Measurements from ENCODE around the gene LRFN5. TPM values are rescaled to one million over a fixed set of nuclear protein-coding genes. Genes with fewer than 3 reads are reported as not detected.

The LRFN5 gene
- polyA plus RNA-seq, 1 of the 3 experiments (the other 2 are of a cell fraction) = not detected

GRCh38 chr14:41718477-41719166 is 111.9 kb downstream of the LRFN5 start:
- CTCF ChIA-PET = no interaction called here

More at GRCh38 chr14:41718477-41719166, 111.9 kb downstream of the LRFN5 start:
- no peak overlapping the region for H3K9ac ChIP-seq
- no peaks in the 10 kb centered on the region for H3K27me3 ChIP-seq (ENCODE audit: insufficient read depth)
- H3K4me3 ChIP-seq (ENCODE audit: low read depth in 2 of 2, low read length in 1 of 2) = no peak overlapping the region
- no peak overlapping the region for H3K27ac ChIP-seq (ENCODE audit: low read depth in 2 of 2, low read length in 1 of 2)
- TF ChIP-seq NFIC (IDR thresholded peaks at IDR 0.05; ENCODE audit: borderline replicate concordance) = no peak
- TF ChIP-seq PBX3 (IDR thresholded peaks at IDR 0.05) = no peak
- no peak for TF ChIP-seq FOXM1 (IDR thresholded peaks at IDR 0.05; ENCODE audit: low read depth)
- no peak for TF ChIP-seq USF2 (IDR thresholded peaks at IDR 0.05; ENCODE audit: borderline replicate concordance, low read depth, low read length)
- TF ChIP-seq, protein P1, sequence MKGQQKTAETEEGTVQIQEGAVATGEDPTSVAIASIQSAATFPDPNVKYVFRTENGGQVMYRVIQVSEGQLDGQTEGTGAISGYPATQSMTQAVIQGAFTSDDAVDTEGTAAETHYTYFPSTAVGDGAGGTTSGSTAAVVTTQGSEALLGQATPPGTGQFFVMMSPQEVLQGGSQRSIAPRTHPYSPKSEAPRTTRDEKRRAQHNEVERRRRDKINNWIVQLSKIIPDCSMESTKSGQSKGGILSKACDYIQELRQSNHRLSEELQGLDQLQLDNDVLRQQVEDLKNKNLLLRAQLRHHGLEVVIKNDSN (IDR thresholded peaks at IDR 0.05; ENCODE audit: borderline replicate concordance, low read depth) = no peak
- no peak for TF ChIP-seq MXI1 (IDR thresholded peaks at IDR 0.05; ENCODE audit: low read depth, low read length)
- TF ChIP-seq IRF3 (IDR thresholded peaks at IDR 0.05; ENCODE audit: low read depth, low read length) = no peak
- no peak for TF ChIP-seq TAF1 (IDR thresholded peaks at IDR 0.05; ENCODE audit: borderline replicate concordance, low read depth, low read length)
- TF ChIP-seq CTCF (IDR thresholded peaks at IDR 0.05) = no peak
- TF ChIP-seq JUND (IDR thresholded peaks at IDR 0.05) = no peak
- TF ChIP-seq ZBTB33 (IDR thresholded peaks at IDR 0.05; ENCODE audit: borderline replicate concordance, low read depth) = no peak
- TF ChIP-seq YY1 (IDR thresholded peaks at IDR 0.05; ENCODE audit: low read depth) = no peak
- no peak for TF ChIP-seq CHD2 (IDR thresholded peaks at IDR 0.05; ENCODE audit: low read length, partially characterized antibody)
- TF ChIP-seq ELF1 (IDR thresholded peaks at IDR 0.05) = no peak
- H2AFZ ChIP-seq (ENCODE audit: low read depth) = no peak overlapping the region
- no peaks in the 10 kb centered on the region for H3K36me3 ChIP-seq (replicated peaks in 1 of 2; ENCODE audit: control insufficient read depth in 1 of 2, insufficient read depth in 2 of 2, low read length in 1 of 2)
- H4K20me1 ChIP-seq (ENCODE audit: insufficient read depth) = no peaks in the 10 kb centered on the region
- POLR2A ChIA-PET = no interaction called here
- H3K9me3 ChIP-seq = no peaks in the 10 kb centered on the region
- H3F3A ChIP-seq (replicated peaks; ENCODE audit: insufficient read depth) = no peaks in the 10 kb centered on the region
- H3K9me2 ChIP-seq = no peaks in the 10 kb centered on the region
- H3K79me2 ChIP-seq (ENCODE audit: insufficient read depth) = no peaks in the 10 kb centered on the region
- no peak for DNase-seq
- H3K4me1 ChIP-seq (ENCODE audit: control insufficient read depth in 1 of 2, insufficient read depth in 2 of 2, low read depth in 1 of 2, low read length in 1 of 2) = no peaks in the 10 kb centered on the region
- no peak overlapping the region for H3K4me2 ChIP-seq
- WGBS (ENCODE audit: low lambda C conversion rate) = 2% methylated on average over 5 of the region's 5 CpGs

Data from SK-N-SH (cell line).